ENCODE results near the gene SEC14L6.
"Not testable (repeated sequence)": the region's sequence is repeated elsewhere in the genome, so short reads cannot be mapped to it uniquely, and the experiment has no call there.

SEC14L6 gene

DNA sequence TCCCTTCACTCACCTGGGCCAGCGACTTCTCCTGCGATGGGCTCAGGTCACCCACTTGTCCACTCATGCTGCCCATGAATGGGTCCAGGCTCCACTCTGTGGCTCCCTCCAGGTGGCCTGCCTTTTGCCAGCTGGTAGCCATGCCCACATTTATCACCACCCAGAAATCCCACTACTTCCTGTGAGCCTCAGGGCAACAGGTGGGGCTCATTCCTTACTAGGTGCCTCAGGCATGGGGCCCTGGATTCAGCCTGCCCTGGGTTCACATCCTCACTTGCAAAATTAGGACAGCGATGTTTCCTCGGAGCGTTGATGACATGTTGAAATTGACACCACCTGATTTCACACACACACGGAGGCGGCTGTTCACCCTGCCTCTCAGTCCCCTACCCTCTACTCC, at the start of gene SEC14L6:
TSS of gene SEC14L6 (minus strand) at position 126 of the 400 bp plus-strand sequence. CDS start at position 67, 59 bp downstream.
- DNase-seq, result no peak

DNA sequence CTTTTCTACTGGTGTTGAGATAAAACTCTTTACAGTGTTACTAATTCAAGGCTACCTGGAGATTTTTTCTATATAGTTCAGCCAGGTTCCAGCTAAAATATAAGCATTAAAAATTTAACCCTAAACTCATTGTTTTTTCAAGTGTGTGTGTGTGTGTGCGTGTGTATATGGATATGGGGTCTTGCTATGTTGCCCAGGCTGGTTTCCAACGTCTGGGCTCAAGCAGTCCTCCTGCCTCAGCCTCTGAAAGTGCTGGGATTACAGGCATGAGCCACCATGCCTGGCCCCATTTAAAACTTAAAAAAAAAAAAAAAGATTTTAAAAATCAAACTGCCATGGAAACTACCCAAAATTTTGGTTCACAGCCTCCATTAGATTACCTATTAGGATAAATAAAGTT, 49.7 kb upstream of the SEC14L6 start:
- no peak for DNase-seq

DNA sequence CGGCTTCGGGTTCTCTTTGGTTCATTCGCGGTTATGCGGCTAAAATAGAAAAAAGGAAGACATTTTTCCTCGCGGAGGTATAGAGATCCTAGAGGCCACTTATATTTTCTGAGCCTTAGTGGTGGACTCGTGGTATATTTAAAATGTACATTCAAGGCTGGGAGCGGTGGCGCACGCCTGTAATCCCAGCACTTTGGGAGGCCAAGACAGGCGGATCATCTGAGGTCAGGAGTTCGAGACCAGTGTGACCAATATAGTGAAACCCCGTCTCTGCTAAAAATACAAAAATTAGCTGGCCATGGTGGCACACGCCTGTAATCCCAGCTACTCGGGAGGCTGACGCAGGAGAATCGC, 45.8 kb upstream of the SEC14L6 start:
- DNase-seq, result not testable (repeated sequence)

DNA sequence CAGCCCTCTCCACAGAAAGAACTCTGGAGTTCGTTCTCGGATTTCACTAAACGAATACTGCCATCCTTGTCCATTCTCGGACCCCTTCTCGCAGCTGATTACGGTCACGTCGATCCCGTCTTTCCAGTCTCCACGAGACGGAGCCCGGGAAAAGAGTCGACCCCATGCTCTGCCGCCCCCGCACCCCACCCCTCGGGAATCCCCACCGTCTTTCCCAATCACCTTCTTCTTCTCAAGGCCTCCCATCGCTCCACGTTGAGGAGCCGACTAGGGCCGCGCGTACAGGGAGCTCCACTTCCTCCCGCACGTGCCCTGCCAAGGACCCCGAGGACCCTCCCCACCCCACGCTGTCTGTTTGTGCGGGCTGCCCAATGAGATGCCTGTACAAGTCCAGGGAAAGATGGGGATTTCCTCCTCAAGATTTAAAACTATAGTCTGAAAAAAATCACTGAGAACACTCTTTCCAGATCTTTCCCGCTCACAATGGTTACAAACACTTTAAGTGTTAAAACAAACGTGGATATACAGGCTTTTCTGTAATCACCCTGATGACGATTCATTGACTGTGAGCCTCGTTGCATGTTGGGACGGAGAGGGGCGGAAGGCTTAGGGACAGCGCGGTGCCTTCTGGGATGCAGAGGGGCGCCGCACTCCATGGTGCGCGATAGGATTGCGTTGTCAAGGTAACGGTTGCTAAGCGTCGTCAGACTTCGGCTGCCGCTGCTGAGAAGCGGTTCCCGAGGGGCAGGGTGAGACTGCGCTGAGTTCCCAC, 45.2 kb upstream of the SEC14L6 start, which contains the start of gene PES1:
TSS of gene PES1 (minus strand) at position 323 of the 772 bp plus-strand sequence. CDS start at position 246, 77 bp downstream.
- peak; percentile 98 for DNase-seq

DNA sequence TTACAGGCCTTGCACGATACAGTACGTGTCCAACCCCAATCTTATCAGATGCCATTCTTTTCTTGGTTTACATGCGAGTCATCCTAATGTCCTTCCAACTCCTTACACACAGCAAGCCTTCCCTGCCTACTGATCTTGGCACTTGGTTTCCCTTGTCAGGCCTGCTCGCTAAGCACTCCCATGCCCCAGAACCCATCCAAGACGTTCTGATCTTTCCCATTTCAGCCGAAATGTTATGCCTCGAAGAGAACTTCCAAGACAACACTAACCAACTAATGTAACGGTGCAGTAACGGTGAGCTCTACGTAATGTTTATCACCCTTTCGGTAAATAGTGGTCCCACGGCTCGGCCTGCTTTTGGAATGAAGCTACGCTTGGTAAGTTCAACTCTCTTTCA, 44.6 kb upstream of the SEC14L6 start:
- DNase-seq, result no peak

DNA sequence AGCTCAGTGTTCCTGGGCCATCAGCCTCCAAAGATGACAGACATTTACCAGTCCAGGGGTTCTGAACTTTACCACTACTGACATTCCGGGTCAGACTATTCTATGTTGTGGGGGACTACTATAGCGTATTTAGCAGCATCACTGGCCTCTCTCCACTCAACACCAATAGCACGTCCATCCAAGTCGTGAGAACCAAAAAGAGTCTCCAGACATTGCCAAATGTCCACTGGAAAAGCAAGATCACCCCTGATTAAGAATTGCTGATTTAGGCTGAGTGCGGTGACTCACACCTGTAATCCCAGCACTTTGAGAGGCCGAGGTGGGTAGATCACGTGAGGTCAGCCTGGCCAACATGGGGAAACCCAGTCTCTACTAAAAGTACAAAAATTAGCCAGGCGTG, 39.9 kb upstream of the SEC14L6 start:
- DNase-seq, result no peak

DNA sequence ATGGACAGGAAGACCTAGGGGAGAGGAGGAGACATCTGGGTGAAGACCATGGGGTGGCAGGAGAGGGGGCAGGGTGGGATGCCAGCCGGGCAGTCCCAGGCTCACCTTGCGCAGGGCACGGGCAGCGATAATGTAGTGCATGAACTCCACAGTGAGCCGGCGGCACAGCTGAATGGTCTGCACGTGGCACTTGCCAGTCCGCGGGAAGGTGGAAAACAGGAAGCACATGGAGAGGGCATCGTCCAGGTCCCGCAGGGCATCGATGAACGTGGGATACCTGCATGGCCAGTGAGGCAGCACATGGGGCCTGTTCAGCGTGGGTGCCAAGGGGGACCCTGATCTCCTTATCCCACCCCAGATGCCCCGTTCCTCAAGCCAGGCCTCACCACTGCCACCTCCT, 37.9 kb upstream of the SEC14L6 start:
- DNase-seq, result no peak

DNA sequence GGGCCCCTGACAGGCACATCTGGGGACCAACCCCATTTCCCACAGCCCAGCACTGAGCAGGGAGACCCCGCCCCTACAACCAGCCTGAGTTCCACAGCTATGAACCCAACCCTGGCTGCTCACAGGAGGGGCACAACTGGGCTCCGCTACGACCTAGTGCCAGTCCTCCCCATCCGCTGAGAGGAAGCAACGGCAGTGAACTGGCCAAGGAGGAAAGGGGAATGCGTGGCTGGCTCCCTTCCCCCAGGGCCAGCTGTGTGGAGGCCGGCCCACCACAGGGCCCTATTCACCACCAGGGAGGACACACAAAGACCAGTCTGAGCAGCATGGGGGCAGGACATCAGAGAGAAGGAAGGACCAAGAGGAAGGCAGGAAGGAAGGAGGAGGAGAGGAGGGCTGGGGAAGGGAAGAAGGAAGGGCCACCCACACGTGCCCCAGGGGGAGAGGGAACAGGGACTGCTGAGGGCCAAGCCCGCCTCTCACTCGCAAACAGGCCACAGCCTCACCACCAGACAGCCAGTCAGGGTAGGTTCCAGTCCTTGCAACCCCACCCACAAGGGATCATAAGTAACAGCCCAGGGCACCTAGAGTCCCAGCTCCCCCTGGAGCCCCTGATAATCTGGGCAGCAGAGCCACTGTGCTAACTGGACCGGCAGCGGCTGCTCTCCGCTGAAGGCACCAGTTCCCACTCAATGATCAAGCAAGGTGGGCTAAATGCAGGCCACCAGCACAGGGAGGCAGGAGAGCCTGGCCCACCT, 36.4 kb upstream of the SEC14L6 start:
- DNase-seq, result no peak

DNA sequence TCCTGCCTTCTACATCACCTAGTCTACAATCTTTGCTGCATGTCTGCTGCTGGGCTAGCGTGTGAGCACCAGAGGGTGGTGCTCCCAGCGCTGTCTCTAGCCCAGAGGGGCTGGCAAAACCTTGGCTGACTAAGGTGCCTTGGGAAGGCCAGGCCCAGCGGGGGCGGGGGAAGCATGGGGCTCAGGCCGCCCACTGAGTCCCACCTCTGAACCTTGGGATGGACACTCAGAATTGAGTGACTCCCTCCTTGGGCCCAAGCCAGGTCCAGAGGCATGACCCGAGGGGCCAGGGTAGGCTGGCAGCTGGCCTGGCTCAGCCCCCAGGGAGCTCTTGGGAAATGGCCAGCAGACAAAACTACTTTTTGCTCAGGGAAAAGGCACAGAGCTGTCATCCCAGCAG, 35.5 kb upstream of the SEC14L6 start:
- no peak for DNase-seq

DNA sequence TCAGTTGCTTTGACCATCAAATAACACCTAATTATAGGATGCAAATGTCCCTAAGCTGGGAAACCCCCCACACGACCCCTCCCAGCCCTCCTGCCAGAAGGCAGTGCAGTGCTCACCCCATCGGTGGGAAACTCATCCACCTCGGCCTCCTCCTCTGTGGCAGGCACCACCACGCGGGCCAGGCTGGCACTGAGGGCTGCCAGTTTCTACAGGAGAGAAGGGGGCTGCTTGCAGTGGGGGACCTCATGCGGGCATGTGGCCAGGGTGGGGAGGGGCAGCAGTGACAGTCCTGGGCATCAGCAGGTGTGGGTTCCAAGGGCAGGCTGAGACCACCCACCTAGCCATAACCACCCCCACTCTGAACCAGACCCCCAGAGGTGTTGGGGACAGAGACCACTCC, 34.4 kb upstream of the SEC14L6 start:
- DNase-seq, result no peak

DNA sequence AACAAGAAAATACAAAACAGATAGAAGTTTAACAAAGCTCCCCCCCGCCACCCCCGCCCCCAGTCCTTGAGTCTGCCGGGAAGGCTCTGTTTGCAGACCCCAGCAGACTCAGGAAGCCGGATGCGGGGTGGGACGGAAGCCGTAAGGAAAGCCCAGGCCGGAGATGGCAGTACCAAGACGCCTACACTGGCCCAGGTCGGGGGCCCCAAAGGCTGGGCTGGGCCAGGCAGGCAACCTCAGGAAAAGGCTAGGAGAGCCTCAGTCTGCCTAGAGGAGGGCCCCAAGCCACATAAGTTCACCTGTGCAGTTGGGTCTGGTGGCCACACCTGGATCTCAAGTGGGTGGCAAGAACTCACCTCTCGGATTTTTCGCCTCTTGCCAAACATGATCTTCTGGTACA, 31.9 kb upstream of the SEC14L6 start:
- DNase-seq, result no peak

DNA sequence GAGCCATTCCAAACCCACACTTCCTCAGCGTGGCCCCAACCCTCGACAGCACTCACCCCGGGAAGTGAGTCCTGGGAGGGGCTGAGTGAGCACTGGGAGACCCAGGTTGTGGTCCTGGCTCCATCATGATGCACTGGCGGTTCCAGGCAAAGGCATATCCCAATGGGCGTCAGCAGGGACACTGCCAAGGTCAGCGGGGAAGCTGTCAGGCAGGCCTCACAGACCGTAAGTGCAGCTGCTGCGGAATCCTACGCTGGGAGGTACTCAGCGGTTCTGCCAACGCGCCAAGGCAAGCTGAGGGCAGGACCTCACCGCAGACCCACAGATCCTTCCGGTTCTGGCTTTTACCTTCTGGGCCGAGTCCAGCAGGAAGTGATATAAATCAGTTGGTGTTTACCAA, 29.3 kb upstream of the SEC14L6 start:
- no peak for DNase-seq

DNA sequence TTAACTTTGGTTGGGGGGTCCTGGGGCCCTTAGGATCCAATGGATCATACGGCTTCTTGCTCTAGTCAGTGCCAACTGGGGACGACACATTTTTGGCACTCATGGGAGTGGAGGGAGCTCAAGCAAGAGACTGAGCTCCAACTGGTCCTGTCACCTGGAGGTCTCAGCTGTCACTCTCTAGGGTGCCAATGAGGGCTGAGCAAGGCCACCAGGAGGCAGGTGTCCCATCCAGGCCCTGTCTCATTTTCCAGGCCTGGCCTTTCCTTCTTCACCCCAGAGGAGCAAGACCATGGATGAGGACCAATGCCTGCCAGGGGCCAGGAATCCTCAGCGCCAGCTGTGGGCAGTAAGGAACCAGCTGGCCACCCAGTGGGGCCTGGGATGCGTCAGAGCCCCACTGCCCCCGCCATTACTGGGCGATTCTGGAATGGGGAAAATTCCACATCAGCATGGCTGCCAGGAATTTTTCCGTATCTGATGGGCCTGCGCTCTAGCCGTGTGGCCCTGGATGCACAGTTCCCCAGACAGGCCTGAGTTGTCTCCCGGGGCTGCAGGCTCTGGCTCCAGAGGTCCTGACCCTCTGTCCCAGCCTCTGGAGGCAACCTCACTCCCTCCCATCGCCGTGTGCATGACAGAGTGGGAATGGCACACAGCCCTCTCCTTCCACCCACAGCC, 28.6 kb upstream of the SEC14L6 start:
- DNase-seq, result no peak

DNA sequence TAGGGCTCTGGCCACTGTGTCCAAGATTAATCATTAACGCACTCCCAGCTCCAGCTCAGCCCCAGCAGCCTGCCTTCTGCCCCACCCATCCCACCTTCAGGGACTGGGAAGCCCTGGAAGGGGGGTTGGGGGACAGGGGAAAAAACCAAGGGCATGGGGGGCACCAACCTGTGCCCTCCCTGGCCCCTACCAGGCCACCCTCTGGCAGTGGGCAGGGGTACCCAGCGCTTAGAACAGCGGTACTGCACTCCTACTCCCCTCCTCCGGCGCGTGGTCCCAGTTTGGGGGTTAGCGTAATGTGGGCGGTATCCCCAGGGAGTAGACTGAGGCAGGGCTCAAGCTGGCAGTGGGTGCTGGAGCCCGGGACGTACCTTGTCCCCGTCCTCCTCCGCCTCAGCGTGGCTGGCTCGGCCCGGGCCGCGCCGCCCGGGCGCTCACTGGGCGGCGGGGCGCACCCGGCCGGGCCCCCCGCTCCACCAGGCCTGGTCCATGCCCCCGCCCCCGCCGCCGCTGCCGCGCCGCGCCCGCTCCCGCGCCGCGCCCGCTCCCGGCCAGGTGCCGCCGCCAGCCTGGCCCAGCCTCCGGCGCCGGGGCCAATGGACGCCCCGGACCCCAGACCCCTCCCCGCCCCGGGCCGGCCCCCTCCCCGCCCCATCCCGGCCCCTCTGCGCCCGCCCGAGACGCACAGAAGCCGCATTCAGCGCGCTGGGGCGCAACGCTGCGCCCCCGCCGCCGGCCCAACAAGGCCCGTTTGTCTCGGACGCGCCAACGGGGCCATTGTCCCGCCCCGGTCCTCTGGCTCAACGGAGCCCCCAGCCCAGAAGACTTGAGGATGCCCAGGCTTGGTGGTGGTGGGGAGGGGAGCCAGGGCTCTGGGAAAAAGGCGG, 27.8 kb upstream of the SEC14L6 start, which contains the start of gene GAL3ST1:
TSS of gene GAL3ST1 (minus strand) at position 571 of the 887 bp plus-strand sequence. CDS start 17,273 bp downstream, outside the sequence.
- no peak for DNase-seq

DNA sequence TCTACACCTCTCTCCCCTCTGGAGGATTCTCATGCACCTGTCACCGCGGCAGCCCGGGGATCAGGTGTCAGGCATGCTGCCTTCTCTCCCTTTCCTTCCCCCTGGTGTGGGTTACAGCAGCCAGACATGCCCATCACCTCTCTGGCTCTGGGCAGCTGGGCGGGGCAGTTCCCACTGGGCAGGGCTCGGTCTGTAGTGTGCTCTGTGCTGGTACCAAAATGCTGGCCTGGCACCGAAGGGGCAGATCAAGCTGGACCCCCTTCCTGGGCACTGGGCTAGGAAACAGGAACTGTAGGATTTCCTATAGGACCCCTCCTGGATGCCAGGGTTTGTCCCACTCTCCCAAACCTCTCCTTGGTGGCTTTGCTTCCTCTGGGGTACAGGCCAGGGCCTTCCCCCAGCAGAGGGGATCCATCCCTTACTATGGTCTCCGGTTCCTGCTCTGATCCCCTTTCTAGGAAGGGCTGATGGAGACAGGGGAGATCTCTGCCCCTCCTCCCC, 27.1 kb upstream of the SEC14L6 start:
- no peak for DNase-seq

DNA sequence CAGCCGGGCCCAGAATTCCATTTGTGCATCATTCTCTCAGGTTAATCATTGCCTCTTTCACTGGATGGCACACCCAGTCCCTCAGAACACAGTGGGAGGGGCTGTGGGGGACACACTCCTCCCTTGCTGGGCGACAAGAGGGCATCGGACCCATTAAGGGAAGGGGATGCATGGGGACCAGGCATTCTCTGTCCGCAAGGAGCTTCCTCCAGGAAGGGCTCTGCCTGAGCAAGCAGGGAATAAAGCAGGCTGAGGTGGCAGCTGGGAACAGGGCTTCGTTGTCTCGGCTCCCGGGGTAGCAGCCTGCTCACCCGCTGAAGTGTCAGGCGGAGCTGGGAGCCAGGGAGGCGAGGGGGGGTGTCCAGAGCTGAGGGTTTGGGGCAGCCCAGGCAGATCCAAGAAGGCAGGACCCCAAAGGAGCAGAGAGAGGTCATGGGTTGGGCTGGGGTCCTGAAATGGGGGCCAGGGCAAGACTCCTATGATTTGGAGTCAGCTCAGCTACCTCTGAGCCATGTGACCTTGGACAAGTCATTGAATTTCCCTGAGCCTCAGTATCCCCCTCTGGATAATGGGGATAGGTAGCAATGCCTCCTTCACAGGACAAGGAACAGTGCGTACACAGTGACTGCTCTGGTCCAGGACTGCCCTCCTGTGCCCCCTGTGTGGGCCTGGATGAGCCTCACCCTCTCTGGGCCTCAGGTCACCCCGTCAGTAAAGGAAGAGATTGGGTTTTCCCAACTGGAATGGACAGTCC, 26.5 kb upstream of the SEC14L6 start:
- no peak for DNase-seq

DNA sequence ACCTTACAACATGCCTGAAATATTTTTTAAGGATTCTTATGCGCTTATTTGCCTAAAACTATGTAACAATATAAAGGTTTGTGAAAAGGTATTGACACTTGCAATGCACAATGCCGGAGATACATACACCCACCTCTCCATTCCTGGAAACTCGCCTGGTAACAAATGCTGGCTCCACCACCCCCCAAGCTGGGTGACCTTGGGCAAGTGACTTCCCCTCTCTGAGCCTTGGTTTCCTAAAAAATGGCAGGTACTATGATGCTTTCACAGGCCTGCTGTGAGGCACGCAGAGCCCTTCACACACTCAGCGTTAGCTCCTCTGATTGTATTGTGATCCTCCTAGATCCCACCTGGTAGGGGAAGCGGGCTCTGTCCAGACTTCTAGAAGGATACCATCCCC, 25.7 kb upstream of the SEC14L6 start:
- DNase-seq, result no peak

DNA sequence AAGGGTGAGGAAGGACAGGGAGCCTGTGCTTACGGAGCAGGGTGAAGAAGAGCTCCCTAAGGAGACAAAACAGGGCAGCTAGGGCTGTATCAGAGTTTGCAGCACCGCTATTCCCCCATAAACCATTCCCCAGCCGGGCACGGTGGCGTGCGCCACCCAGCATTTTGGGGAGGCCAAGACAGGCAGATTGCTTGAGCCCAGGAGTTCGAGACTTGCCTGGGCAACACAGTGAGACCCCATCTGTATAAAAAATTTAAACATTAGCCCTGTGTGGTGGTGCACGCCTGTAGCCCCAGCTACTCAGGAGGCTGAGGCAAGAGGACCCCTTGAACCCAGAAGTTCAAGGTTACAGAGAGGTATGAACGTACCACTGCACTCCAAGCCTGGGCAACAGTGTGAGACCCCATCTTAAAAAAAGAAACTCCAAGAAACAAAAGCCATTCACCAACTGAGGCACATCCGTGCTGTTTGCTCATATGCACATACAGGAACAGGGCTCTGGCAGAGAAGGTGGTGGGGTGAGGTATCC, 23.2 kb upstream of the SEC14L6 start:
- DNase-seq, result no peak

DNA sequence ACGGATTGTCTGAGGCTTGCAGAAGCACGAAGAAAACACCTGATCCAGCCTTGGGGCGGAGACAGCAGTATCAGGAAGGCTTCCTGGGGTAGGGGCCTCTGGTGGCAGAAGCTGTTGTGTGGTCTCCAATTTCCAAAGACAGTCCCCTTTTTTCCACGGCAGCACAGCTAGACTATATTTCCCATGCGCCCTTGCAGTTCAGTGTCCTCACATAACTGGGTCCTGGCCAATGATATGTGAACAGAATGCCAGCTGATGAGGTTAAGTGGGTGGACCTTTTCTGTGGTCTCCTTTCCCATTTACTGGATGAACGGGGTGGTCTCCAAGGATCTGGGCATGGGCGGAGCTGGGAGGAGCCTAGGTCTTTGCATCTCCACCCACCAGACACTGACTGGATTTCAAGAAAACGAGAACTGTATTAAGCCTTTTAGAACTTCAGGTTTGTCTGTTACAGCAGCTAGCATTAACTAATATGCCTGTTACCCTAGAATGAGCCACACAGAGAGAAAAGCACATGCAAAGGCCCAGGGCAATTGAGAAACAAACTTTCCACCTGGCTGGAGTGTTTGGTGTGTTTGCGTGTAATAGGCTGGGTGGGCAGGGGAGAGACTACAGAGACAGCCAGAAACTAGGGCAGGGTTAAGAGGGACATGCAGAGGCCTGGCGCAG, 21.7 kb upstream of the SEC14L6 start:
- no peak for DNase-seq

DNA sequence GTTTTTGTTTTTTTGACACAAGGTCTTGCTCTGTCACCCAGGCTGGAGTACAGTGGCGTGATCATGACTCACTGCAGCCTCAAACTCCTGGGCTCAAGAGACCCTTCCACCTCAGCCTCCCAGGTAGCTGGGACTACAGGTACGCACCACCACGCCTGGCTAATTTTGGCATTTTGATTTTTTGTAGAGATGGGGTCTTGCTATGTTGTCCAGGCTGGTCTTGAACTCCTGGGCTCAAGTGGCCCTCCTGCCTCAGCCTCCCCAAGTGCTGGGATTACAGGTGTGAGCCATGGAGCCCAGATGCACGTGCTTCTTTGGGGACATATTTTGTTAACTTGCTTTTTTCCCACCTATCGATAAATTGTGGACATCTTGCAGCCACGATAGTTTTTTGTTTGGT, 20.7 kb upstream of the SEC14L6 start:
- not testable (repeated sequence) for DNase-seq

DNA sequence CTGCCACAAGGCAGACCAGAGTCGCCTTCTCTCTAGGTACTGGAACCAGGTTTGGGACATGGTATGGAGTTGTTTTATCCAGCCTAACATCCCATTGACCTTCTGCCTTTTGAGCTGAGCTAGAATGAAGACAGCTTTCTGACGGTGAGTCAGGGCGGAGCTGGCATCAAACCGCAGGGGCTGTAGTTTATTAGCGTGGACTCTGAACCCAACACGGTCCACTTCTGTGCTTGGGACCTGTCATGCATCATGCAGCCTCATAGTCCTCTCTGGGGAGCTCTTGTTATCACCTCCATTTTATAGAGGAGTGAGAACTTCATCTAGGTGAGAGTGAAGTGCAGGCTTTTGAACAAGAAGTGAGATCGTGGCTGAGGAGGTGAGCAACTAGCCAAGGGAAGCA, 19.6 kb upstream of the SEC14L6 start:
- DNase-seq, result no peak

Data from CD4-positive, alpha-beta T cell treated with Interleukin-15 for 1 hour (primary cell).